NCI-H146 treated with DMSO at 0.1 percent for 48 hours (cell line): Measurements from ENCODE around the gene ADCY7.

Source experiments
- DNase-seq: peaks from one replicate; lab custom pipeline; 2025; ENCODE audit not compliant: unreplicated experiment; lab: John Stamatoyannopoulos, UW

The ADCY7 gene

DNA sequence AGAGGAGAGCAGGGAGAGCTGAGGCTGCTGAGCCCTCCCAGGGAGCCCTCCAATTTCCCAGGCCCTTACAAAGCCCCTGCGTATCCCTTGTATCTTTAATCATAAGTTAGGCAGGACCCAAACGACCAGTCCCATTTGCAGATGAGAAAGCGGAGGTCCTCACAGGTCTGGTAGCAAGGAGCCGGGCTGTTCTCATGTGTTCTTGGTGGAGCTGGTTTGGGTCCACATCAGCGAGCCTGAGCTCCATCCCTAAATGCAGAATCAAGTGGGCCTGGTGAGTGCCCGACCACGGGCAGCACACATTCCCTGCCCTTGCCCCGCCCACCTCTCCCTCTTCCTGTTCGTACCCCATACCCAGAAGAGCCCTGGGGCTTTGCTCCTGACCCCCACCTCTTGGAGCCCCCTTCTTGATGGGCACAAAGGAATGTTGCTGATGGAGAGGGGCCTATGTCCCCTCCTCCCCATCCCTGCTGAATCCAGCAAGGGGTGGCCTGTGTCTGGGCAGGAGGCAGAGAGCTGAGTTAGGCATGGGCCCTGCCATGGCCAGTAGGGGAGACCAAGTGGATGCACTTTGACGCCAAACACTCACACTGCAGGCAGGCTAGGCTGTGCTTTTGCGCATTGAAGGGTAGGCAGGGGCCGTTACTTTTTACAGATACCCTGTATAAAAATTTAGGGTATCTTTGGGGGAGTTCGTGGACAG lies 18.3 kb upstream of the ADCY7 start:
- DNase-seq = no peak

DNA sequence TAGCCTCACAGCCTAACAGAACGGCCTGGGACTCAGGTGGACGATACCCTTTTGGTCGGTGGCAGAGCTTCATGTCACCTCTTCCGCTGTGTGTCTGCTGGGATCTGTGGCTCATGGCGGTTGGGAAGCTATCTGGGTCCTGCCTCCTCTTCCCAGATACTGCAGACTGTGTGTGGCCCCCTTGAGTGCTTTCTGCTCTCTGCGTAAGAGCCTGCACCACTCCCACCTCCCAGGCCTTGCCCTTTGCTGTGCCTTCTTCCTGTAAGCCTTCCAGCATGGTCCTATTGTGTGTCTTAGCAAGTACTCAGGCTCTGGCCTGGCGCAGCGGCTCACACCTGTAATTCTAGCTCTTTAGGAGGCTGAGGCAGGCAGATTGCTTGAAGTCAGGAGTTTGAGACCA lies 17.5 kb upstream of the ADCY7 start:
- no peak for DNase-seq

DNA sequence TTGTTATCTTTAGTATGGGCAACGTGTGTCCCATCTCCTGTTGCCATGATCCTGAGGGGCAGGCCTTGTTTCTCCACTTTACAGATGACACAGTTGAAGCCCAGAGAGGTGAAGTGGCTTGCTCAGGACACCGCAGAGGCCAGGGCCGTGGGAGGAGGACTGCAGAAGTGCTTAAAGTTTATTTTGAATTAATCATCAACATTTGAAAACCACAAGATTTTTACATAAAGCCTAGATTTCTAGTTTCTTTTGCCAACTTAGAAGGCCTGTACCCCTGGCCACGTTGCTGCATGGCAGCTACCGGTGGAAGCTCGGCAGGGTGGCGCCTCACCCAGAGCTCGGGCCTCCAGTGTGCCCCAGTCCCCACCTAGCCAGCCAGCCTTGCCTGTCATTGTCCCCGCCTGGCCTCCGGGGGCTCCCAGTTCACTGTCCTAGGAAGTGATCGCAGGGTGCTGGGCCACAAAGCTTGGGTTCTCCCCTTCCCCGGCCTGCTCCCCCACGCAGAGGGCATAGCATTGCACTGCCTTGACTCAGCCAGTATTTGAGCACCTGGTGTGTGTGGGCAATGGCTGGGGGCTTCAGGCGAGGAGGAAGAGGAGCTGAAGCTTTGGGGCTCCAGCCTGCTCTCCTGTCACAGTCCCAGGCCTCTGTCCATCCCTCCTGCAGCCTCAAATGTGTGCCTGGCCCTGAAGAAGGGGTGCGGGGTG lies 14.8 kb upstream of the ADCY7 start:
- DNase-seq = no peak

DNA sequence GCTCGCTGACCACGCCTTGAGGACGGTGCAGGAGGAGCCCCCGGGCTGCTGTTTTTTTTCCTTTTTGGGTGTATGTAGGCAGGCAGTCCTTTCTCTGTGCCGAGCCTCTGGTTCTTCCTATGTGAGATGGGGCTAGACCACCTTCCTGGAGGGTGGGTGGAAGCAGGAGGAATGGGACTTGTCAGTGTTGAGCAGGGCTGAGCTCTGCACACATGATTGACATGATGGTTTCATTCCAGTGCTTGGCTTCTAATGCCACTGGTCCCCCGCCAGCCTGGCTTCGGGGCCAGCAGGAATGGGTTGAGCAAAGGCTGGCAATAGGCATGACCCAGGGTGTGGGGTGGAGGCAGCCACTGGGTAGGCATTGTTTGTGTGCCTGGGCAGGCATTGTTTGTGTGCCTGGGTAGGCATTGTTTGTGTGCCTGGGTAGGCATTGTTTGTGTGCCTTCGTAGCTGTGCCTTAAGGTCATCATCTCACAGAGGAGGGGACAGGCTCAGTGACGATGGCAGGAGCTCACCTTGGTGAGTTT lies 14.2 kb upstream of the ADCY7 start:
- no peak for DNase-seq

DNA sequence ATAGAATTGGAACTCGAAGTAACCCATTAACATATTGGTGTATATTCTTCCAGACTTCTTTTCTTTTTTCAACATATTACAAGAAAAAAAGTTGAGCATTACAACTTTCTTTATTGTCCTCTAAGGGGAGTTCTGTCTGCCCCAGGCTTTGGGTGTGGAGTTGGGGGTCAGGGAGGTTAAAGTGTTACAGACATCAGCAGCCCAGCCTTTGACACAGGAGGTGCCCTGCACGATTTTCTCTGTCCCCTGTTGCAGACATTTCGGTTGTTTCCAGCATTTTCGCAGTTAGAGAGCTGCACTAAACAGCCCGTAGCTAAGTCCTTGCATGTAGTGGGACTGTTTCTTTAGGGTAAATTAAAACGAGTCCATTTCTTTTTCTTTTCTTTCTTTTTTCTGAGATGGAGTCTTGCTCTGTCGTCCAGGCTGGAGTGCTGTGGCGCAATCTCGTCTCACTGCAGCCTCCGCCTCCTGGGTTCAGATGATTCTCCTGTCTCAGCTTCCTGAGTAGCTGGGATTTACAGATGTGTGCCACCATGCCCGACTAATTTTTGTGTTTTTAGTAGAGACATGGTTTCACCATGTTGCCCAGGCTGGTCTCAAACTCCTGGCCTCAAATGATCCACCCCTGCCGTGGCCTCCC lies 13.4 kb upstream of the ADCY7 start:
- no peak for DNase-seq

DNA sequence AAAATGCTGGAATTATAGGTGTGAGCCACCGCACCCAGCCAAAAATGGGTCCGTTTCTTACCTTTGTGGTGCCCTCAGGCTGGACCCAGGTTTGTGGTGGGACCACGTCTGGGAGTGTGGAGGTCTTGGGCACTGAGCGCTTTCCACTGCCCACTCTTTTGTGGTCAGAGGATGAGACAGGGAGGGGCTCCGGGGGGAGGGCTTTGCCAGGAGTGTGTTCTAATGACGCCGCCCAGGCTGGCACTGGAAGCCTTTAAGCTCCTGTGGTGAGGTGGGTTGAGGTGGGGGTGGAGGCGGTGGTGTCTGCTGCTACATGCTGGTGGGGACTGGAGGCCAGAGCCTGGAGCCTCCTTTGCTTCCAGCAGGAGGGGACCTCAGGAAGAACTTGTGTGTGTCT lies 12.8 kb upstream of the ADCY7 start:
- DNase-seq = no peak

DNA sequence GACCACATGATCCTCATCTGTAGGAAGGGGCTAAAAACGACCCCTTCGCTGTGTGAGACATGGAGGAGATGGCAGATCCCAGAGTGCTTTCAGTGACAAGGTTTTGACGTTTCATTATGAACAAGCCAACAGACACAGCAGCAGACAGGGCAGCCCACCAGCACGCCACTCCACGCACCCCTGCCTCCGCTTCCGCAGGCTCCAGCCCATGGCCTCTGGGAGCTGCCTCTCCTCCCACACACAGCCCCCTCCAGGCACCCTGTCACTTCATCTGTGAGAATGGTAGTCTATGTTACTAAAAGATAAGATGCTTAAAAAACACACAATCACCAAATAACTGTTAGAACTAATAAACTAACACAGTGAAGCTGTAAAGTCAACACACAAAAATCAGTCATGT lies 12.3 kb upstream of the ADCY7 start:
- no peak for DNase-seq

DNA sequence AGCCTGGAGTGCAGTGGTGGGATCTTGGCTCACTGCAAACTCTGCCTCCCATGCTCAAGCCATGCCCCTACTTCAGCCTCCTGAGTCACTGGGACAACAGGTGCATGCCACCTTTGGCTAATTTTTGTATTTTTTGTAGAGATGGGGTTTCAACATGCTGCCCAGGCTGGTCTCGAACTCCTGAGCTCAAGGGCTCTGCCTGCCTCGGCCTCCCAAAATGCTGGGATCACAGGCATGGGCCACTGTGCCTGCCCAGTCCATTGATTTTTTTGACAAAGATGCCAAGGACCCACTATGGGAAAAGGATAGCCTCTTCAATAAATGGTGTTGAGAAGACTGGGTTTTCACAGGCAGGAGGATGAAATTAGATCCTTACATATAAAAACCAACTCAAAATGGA lies 10.8 kb upstream of the ADCY7 start:
- DNase-seq = no peak

DNA sequence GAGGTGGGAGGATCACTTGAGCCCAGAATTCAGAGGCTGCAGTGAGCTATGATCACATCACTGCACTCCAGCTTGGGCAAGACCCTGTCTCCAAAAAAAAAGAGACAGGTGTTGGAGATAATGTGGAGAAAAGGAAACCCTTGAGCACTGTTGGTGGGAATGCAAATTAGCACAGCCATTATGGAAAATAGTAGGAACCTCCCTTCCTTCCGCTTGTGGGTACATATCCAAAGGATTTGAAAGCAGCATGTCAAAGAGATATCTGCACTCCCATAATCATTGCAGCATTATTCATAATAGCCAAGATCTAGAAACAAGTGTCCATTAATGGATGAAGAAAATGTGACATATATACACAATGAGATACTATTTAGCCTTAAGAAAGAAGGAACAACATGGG lies 9.7 kb upstream of the ADCY7 start:
- DNase-seq = no peak

DNA sequence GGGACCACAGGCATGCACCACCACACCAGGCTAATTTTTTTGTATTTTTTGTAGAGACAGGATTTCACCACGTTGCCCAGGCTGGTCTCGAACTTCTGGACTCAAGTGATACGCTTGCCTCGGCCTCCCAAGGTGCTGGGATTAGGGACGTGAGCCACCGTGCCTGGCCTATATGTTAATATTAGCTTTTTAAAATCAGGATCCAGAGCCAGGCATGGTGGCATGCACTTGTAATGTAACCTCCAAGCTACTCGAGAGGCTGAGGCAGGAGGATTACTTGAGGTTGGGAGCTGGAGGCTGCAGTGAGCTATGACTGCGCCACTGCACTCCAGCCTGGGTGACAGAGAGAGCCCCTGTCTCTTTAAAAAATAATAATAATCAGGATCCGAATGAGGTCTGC lies 8.5 kb upstream of the ADCY7 start:
- DNase-seq = no peak

DNA sequence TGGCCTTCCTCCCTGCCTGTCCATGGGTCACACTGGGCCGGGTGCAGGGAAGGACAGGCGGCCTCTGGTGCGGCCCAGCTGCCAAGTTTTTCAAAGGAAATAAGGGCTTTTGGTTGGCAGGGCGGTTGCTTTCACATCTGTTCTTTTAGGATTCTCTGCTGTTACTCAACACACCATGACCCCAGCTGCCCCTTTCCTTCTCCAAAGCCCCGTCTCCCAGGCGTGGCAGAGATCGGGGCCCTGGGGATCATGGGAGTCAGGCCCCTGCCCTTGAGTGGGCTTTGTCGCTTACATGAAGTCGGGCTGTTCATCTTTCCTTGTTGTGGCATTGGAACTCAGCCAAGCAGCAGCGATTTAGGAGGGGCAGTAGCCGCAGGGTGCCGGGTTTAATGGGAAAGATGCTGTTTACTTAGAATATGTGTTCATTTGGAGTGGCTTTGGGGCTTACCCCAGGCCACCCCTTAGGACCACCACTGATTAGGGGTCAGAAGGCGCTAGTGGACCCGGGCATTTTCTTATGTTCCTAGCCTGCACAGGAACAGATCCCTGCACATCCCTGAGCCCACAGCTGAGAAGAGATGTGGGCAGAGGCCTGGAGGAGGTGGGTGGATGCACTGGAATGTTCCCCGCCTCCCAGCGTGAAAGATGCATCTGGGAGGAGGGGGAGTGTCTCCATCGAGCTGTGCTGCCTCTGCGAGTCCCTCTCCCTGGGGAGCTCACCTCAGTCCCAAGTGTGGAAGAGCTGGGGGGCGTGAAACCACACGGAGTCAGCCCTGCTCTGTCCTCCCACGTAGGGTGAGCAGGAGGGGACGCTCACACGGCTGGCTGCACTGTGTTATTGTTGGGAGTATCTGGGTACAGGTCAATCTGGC lies 6.8 kb upstream of the ADCY7 start:
- peak; percentile 14 for DNase-seq

DNA sequence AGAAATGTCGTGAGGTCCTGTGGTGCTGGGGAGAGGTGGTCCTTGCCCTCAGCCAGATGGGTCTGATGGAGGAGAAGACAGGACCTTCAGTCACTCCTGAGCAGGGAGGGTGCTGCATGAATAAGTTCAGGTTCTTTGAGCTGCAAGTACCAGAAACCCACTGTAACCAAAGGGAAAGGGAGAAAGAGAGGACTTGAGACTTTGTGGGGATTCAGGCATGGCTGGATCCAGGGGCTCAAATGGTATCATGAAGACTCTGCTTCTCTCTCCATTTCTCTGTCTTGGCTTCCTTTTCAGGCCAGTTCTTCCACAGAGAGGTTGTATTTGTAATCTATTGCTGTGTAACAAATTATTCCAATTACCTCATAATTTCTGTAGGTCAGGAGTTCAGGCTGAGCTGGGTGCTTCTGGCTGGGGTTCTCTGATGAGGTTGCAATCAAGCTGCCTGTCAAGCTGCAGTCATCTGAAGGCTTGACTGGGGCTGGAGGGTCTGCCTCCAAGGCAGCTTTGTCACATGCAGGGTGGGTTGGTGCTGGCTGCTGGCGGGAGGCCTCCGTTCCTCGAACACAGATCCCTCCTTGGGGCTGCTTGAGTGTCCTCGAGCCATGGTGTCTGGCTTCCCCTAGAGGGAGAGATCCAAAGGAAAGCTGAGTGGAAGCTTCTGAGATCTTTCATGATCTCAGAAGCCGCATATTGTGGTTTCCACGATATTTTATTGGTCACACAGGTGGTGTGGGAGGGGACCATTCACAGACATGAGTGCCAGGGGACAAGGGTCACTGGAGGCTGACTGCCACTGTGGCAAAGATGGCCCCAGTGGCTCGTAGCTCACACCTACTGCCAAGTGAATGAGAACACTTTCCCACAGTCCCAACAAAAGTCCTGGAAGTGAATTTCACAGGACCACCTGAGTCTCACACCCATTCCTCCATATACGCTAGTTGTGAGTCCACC lies 5.9 kb upstream of the ADCY7 start:
- DNase-seq = no peak

DNA sequence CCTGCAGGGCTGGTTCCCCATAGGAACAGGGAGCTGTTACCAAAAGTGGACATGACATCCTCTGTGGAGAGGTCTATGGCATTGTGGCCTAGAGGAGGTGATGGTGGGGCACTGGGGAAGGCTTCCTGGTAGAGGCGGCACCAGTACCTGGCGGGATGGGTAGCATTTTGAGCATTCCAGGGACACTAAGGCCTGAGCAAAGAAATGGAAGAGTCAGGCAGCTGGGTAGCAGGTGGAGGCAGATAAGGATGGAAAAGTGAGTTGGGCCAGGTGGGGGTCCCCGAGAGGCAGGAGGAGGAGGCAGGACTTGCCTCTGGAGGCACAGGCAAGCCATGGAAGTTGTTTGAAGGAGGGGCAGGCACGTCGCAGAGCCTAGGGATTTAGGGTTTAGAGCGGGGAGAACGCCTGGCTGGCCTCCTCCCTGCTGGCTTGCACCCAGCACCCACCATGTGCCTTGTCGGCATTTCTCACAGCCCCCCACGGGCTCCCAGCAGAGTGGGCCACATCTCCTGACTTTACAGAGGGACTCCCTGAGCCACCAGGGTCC lies 5.1 kb upstream of the ADCY7 start:
- DNase-seq = no peak

DNA sequence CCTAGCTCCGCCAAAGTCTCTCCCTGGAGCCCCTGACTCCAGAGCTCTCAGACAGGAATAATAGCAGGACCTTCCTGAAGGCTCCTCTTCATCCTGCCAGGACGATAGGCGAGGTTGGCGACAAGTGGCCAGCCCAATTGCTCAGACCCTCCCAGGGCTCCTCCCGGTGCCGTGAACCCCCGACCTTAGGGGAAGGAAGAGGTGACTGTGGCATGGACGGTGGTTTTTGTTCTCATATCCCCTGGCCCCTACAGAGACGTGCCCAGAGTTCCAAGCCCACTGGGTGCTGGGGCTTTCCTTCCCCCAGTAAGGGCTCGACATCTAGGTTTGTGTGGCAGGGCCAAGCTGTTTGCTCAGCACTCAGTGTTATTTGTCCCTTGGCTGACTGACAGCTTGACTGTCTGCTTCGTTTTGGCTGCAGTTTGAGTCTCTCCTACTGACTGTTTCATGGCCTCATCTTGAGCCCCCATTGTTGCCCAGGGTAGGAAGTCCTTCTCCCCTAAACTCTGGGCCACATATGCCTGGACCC lies 4.6 kb upstream of the ADCY7 start:
- DNase-seq = no peak

DNA sequence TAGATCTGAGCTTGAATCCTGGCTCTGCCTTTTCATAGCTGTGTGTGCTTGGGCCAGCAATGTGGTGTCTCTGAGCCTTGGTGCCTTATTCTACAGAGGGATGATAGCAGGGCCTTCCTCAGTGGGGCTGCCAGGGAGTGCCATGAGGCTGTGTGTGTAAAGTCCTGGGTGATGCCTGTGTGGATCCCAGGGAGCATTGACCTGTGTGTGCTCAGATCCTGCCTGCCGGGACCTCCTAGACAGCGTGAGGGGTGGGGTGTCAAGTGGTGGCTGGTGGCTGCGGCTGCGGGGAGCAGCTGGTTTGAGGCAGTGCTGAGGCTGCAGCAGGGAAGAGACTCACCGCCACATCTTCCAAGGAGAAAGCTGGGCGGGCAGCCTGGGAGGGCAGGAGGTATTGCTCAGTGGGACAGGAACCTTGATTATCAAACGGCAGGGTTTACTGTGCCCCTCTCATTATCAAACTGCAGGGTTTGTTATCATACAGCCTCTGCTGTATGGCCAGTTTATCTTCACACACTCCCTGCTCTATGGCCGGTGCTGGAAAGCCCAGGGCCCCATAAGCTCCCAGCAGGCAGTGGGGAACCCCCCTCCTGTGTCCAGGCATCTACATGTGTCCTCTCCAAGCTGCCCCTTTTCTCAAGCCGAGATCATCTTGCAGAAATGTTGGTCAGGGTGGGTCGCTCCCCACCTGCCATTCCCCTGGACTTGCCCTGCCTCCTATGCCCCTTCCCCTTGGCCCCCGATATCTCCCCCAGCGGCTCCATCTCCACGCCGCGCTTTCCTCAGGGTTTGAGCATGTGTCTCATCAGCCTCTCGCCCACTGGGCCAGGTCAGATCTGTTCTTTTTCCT lies 3.1 kb upstream of the ADCY7 start:
- no peak for DNase-seq

DNA sequence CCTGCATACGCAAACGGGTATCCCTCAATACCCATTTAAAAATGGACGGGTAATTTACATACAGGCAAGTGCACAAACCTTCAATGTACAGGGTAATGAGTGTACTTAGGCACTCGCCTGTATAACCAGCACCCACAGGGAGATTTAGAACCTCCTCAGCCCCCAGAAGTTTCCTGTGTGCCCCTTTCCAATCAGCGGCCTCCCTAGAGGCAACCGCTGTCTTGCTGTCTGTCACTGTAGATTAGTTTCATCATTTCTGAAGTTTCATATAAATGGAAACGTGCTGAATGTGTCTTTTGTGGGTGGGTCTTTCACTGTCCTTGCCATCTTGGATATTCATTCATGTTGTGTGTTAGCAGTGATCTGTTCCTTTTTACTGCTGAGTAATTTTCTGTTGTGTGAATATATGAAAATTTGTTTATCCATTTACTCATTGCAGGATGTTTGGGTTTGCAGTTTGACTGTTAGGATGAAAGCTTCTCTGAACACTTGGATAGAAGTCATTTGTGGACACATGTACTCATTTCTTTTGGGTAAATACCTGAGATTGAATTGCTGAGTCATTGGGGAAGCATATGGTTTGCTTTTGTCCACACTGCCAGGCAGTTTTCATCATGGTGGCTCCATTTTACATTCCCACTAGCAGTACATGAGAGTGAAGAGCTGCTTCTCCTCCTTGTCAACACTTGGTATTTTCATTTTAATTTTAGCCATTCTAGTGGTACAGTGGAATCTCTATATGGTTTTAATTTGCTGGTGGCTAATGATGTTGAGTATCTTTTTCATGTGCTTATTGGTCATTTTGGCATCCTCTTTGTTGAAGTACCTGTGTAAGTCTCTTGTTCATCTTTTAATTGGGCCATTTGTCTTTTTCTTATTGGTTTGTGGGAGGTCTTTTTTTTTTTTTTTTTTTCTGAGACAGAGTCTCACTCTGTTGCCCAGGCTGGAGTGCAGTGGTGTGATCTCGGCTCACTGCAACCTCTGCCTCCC lies 2.1 kb upstream of the ADCY7 start:
- DNase-seq = no peak

DNA sequence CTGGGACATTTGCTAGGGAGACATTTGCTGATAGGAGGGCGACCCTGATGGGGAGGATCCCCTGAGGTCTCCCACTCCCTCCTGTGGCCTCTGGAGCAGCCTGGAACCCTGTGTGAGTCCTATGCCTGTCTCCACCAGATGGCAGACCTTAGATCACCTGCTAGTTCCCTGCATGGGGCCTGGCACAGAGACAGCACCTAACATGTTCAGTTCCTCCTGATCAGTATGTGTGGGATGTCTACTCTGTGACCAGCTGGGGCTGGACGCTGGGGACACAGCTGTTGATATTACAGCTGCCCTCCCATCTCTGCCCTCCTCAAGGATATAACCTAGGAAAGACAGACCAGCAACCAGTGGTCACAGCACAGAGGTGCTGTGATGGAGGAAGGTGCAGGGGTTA lies 1.1 kb upstream of the ADCY7 start:
- no peak for DNase-seq
